ENCODE measurements around the gene CENPX. TPM values are rescaled to one million over a fixed set of nuclear protein-coding genes. Genes with fewer than 3 reads are reported as not detected.
A peak's percentile ranks its signal among the peaks of the same experiment; 100 is the strongest.

The CENPX gene
- total RNA-seq, 2 experiments from 2014 or later: 57.3 to 73.0 TPM

GRCh38 chr17:81977211-81977808, 45.4 kb downstream of the CENPX start, which contains the start of gene ASPSCR1:
Gene ASPSCR1 (plus strand): TSS chr17:81977629. CDS start chr17:81977647, 18 bp downstream.
- Mint-ChIP-seq H3K27me3 (peaks cover 2% of the 10 kb centered on the region), H3K27ac (peak within 1 kb of the TSS; percentile 97), H3K36me3 (ENCODE audit: low read depth) (peaks cover 17% of the 10 kb centered on the region), H3K9me3 (peaks cover 8% of the 10 kb centered on the region), H3K4me3 (peak within 1 kb of the TSS; percentile 86), H3K4me1 (peaks cover 44% of the 10 kb centered on the region)
- CTCF ChIA-PET: interaction anchor here (1.0 to 2.8 kb wide), 4 partner anchors 8 to 53 kb away, joined by 3 to 18 read pairs (median 6); no protein-coding TSS in a partner anchor
- DNase-seq: peak; percentile 90
- POLR2A ChIA-PET: no interaction called here

- CTCF ChIA-PET: interaction anchor here (1.0 to 2.8 kb wide), 5 partner anchors 9 to 54 kb away, joined by 3 to 18 read pairs (median 6); no protein-coding TSS in a partner anchor
Observed at GRCh38 chr17:81976332-81977210, 46.1 kb downstream of the CENPX start.

GRCh38 chr17:81973432-81973831, 49.2 kb downstream of the CENPX start:
- no peak overlapping the region for H3K27ac Mint-ChIP-seq
- ChIA-PET POLR2A (no interaction called here), CTCF (no interaction called here)
- H3K36me3 Mint-ChIP-seq (ENCODE audit: low read depth): no peaks in the 10 kb centered on the region
- peaks cover 20% of the 10 kb centered on the region for H3K4me1 Mint-ChIP-seq
- H3K27me3 Mint-ChIP-seq: peaks cover 2% of the 10 kb centered on the region
- peaks cover 9% of the 10 kb centered on the region for H3K9me3 Mint-ChIP-seq
- no peak overlapping the region for H3K4me3 Mint-ChIP-seq
- no peak for DNase-seq

More at GRCh38 chr17:81976332-81977210, 46.1 kb downstream of the CENPX start:
- Mint-ChIP-seq H3K36me3 (ENCODE audit: low read depth) (peaks cover 17% of the 10 kb centered on the region), H3K4me3 (peak overlapping the region; percentile 86), H3K27ac (peak overlapping the region; percentile 97), H3K4me1 (peaks cover 40% of the 10 kb centered on the region), H3K9me3 (peaks cover 9% of the 10 kb centered on the region), H3K27me3 (peaks cover 2% of the 10 kb centered on the region)
- DNase-seq: peak; percentile 26
- POLR2A ChIA-PET: no interaction called here

GRCh38 chr17:81968850-81969812, 53.5 kb downstream of the CENPX start:
- CTCF ChIA-PET: interaction anchor here (1.0 to 2.5 kb wide), 3 partner anchors 10 to 69 kb away, joined by 3 to 17 read pairs (median 9); partner anchors contain the start of gene DCXR
- peaks cover 10% of the 10 kb centered on the region for H3K27me3 Mint-ChIP-seq
- H3K27ac Mint-ChIP-seq: peak overlapping the region; percentile 72
- POLR2A ChIA-PET: no interaction called here
- H3K4me3 Mint-ChIP-seq: no peak overlapping the region
- no peak for DNase-seq
- peaks cover 16% of the 10 kb centered on the region for H3K4me1 Mint-ChIP-seq
- peaks cover 5% of the 10 kb centered on the region for H3K9me3 Mint-ChIP-seq
- no peaks in the 10 kb centered on the region for H3K36me3 Mint-ChIP-seq (ENCODE audit: low read depth)

Other genes with a start within 250 kb of the CENPX start
- not detected for gene GCGR, start 218.7 kb downstream of the CENPX start, total RNA-seq
- 10 to 100 TPM; 45.7 to 47.8 TPM for gene MCRIP1, start 189.6 kb downstream of the CENPX start, total RNA-seq
- not detected for gene PPP1R27, start 187.8 kb downstream of the CENPX start, total RNA-seq
- 100 to 1,000 TPM; 420 to 499 TPM for gene P4HB, start 162.3 kb downstream of the CENPX start, total RNA-seq
- gene ARHGDIA, start 151.5 kb downstream of the CENPX start, total RNA-seq: 100 to 1,000 TPM; 654 to 714 TPM
- 100 to 1,000 TPM; 197 to 221 TPM for gene ALYREF, start 131.3 kb downstream of the CENPX start, total RNA-seq
- 10 to 100 TPM; 83.2 to 96.8 TPM for gene ANAPC11, start 131.2 kb downstream of the CENPX start, total RNA-seq
- gene NPB, start 120.6 kb downstream of the CENPX start, total RNA-seq: under 1 TPM; 0.48 to 0.69 TPM
- 10 to 100 TPM; 37.6 to 39.0 TPM for gene PCYT2, start 111.5 kb downstream of the CENPX start, total RNA-seq
- 10 to 100 TPM; 55.6 to 71.2 TPM for gene SIRT7, start 104.7 kb downstream of the CENPX start, total RNA-seq
- 10 to 100 TPM; 15.8 to 20.2 TPM for gene MAFG, start 95.1 kb downstream of the CENPX start, total RNA-seq
- gene PYCR1, start 85.6 kb downstream of the CENPX start, total RNA-seq: 10 to 100 TPM; 22.8 to 26.9 TPM
- gene MYADML2, start 75.6 kb downstream of the CENPX start, total RNA-seq: not detected
- gene NOTUM, start 61.7 kb downstream of the CENPX start, total RNA-seq: under 1 TPM; 0.23 to 0.55 TPM
- gene ASPSCR1, start 45.2 kb downstream of the CENPX start, total RNA-seq: 10 to 100 TPM; 34.0 to 37.6 TPM
- gene LRRC45, start 427 bp upstream of the CENPX start, total RNA-seq: 10 to 100 TPM; 54.5 to 68.4 TPM
- gene RAC3, start 8.8 kb upstream of the CENPX start, total RNA-seq: 10 to 100 TPM; 12.2 to 13.7 TPM
- gene DCXR, start 14.8 kb upstream of the CENPX start, total RNA-seq: 100 to 1,000 TPM; 140 to 144 TPM
- gene RFNG, start 28.9 kb upstream of the CENPX start, total RNA-seq: 10 to 100 TPM; 29.0 to 29.8 TPM
- 10 to 100 TPM; 78.5 to 92.1 TPM for gene GPS1, start 29.0 kb upstream of the CENPX start, total RNA-seq
- gene DUS1L, start 42.9 kb upstream of the CENPX start, total RNA-seq: 100 to 1,000 TPM; 113 to 127 TPM
- gene FASN, start 75.4 kb upstream of the CENPX start, total RNA-seq: 100 to 1,000 TPM; 138 to 139 TPM
- 10 to 100 TPM; 60.5 to 69.7 TPM for gene CCDC57, start 190.0 kb upstream of the CENPX start, total RNA-seq
- 100 to 1,000 TPM; 104 to 140 TPM for gene SLC16A3, start 206.2 kb upstream of the CENPX start, total RNA-seq